GM23338 (cell line): ENCODE results near the gene TOX2. TPM values are rescaled to one million over a fixed set of nuclear protein-coding genes. Genes with fewer than 3 reads are reported as not detected.

Experiments
- ATAC-seq: fragments of 200-7000 bp; cut with Tn5 transposase; 3 replicates; pipeline ENCODE4 v1.9.1; 2020
- DNase-seq: peaks from one replicate; pipeline ENCODE4 v3.0.0-alpha.2; 2015; ENCODE audit warnings: low spot score
- H2AFZ ChIP-seq: fragments of 200-600 bp; sonication (generic); 2 replicates; pipeline ENCODE4 v1.8.0; 2016; ENCODE audit warnings: antibody characterized with exemption, mild to moderate bottlenecking, moderate library complexity
- H3F3A ChIP-seq: fragments of 200-600 bp; sonication (generic); replicated peaks from 2 replicates; pipeline ENCODE4 v1.8.0; 2017; ENCODE audit warnings: antibody characterized with exemption, mixed run types, low read depth
- H3K27ac ChIP-seq: fragments of 200-600 bp; sonication (generic); 2 replicates; pipeline ENCODE4 v1.6.1; 2016; ENCODE audit warnings: low read depth
- H3K27me3 ChIP-seq: fragments of 200-600 bp; sonication (generic); 2 replicates; pipeline ENCODE4 v1.8.0; 2016; ENCODE audit warnings: mild to moderate bottlenecking, mixed run types, moderate library complexity; ENCODE audit not compliant: insufficient read depth
- H3K36me3 ChIP-seq: fragments of 200-600 bp; sonication (generic); 2 replicates; pipeline ENCODE4 v1.8.0; 2016; ENCODE audit warnings: mild to moderate bottlenecking; ENCODE audit not compliant: insufficient read depth
- H3K4me1 ChIP-seq: fragments of 200-600 bp; sonication (generic); 2 replicates; pipeline ENCODE4 v1.8.0; 2016; ENCODE audit warnings: mild to moderate bottlenecking, moderate library complexity; ENCODE audit not compliant: insufficient read depth
- H3K4me2 ChIP-seq: fragments of 200-600 bp; sonication (generic); 2 replicates; pipeline ENCODE4 v1.7.1; 2017; ENCODE audit warnings: mixed run types
- H3K4me3 ChIP-seq: fragments of 200-600 bp; sonication (generic); 2 replicates; pipeline ENCODE4 v1.6.1; 2016; ENCODE audit warnings: mixed run types
- H3K79me2 ChIP-seq: fragments of 200-600 bp; sonication (generic); replicated peaks from 2 replicates; pipeline ENCODE4 v1.8.0; 2017; ENCODE audit warnings: mild to moderate bottlenecking; ENCODE audit not compliant: insufficient read depth
- H3K9me2 ChIP-seq: fragments of 200-600 bp; sonication (generic); 2 replicates; pipeline ENCODE4 v1.8.0; 2017; ENCODE audit not compliant: insufficient read depth
- H4K20me1 ChIP-seq: fragments of 200-600 bp; sonication (generic); replicated peaks from 2 replicates; pipeline ENCODE4 v1.8.0; 2017; ENCODE audit warnings: mild to moderate bottlenecking; ENCODE audit not compliant: insufficient read depth
- H3K27ac Mint-ChIP-seq: 2 replicates; pipeline ENCODE4 v1.8.0; 2020; ENCODE audit warnings: inconsistent platforms, mild to moderate bottlenecking, moderate library complexity, mixed read lengths
- H3K27me3 Mint-ChIP-seq: 3 replicates; pipeline ENCODE4 v1.8.0; 2022; ENCODE audit warnings: low read depth, mild to moderate bottlenecking, moderate library complexity, mixed read lengths, inconsistent platforms; ENCODE audit not compliant: insufficient read depth, poor library complexity
- H3K36me3 Mint-ChIP-seq: 3 replicates; pipeline ENCODE4 v1.8.0; 2021; ENCODE audit warnings: low read depth, mild to moderate bottlenecking, inconsistent platforms, moderate library complexity, mixed read lengths
- H3K4me1 Mint-ChIP-seq: 3 replicates; pipeline ENCODE4 v1.8.0; 2020; ENCODE audit warnings: mild to moderate bottlenecking, inconsistent platforms, mixed read lengths
- H3K4me3 Mint-ChIP-seq: 3 replicates; pipeline ENCODE4 v1.8.0; 2021; ENCODE audit warnings: moderate library complexity, mild to moderate bottlenecking, inconsistent platforms, mixed read lengths
- H3K9me3 Mint-ChIP-seq: 3 replicates; pipeline ENCODE4 v1.8.0; 2020; ENCODE audit warnings: moderate library complexity, mild to moderate bottlenecking, inconsistent platforms, mixed read lengths
- CREB1 ChIP-seq: fragments of 250-450 bp; sonication (Bioruptor Pico); IDR thresholded peaks from 2 replicates; pipeline ENCODE4 v1.5.0; 2020; ENCODE audit warnings: low read depth, mild to moderate bottlenecking, moderate library complexity
- CTCF ChIP-seq, 2 experiments: fragments of 200-600 bp in 1 of 2; sonication (generic) in 1 of 2; conservative IDR thresholded peaks; 2 replicates each; pipeline versions ENCODE4 v1.5.1 to v1.6.1; 2016 to 2017; ENCODE audit warnings: antibody characterized with exemption in 2 of 2, low read depth in 2 of 2, mild to moderate bottlenecking in 2 of 2, moderate library complexity in 1 of 2
- ETS1 ChIP-seq: IDR thresholded peaks from 2 replicates; pipeline ENCODE4 v1.6.1; 2016; ENCODE audit warnings: antibody characterized with exemption
- EZH2 ChIP-seq: fragments of 200-600 bp; sonication (generic); IDR thresholded peaks from one replicate; pipeline ENCODE4 v1.8.0; 2017; ENCODE audit warnings: antibody characterized with exemption, mild to moderate bottlenecking, low read depth; ENCODE audit not compliant: unreplicated experiment
- EZH2phosphoT487 ChIP-seq: fragments of 200-600 bp; sonication (generic); IDR thresholded peaks from one replicate; pipeline ENCODE4 v1.8.1; 2018; ENCODE audit warnings: antibody characterized with exemption; ENCODE audit not compliant: unreplicated experiment
- JUNB ChIP-seq: IDR thresholded peaks from one replicate; pipeline ENCODE4 v1.6.1; 2016; ENCODE audit warnings: antibody characterized with exemption; ENCODE audit not compliant: unreplicated experiment
- NANOG ChIP-seq: IDR thresholded peaks from 2 replicates; pipeline ENCODE4 v1.6.1; 2016; ENCODE audit warnings: antibody characterized with exemption, borderline replicate concordance
- POLR2AphosphoS5 ChIP-seq: IDR thresholded peaks from 2 replicates; pipeline ENCODE4 v1.6.1; 2016; ENCODE audit warnings: antibody characterized with exemption, low read depth
- REST ChIP-seq: IDR thresholded peaks from one replicate; pipeline ENCODE4 v1.6.1; 2018; ENCODE audit warnings: antibody characterized with exemption; ENCODE audit not compliant: unreplicated experiment
- STAT1 ChIP-seq: IDR thresholded peaks from one replicate; pipeline ENCODE4 v1.6.1; 2016; ENCODE audit warnings: antibody characterized with exemption; ENCODE audit not compliant: unreplicated experiment
- ZNF114 ChIP-seq: fragments of 250-450 bp; sonication (Bioruptor Pico); IDR thresholded peaks from 2 replicates; pipeline ENCODE4 v1.5.0; 2020; ENCODE audit warnings: mild to moderate bottlenecking, moderate library complexity
- ZNF331 ChIP-seq: fragments of 250-450 bp; sonication (Bioruptor Pico); IDR thresholded peaks from 2 replicates; pipeline ENCODE4 v1.5.0; 2020; ENCODE audit warnings: low read depth, mild to moderate bottlenecking, moderate library complexity
- ZNF462 ChIP-seq: fragments of 250-450 bp; sonication (Bioruptor Pico); IDR thresholded peaks from 2 replicates; pipeline ENCODE4 v1.5.0; 2020; ENCODE audit warnings: mild to moderate bottlenecking, moderate library complexity
- polyA plus RNA-seq: library from polyadenylated mRNA; unstranded; fragments of >200 nt; fragmentation: Nextera tagmentation; extraction: Ambion mirVana; gene quantifications from 2 replicates; pipeline ENCODE4 v1.2.1, GENCODE V29; 2016
- total RNA-seq: library from RNA; depleted of rRNA; stranded (reverse); fragments of >200 nt; shearing (Covaris generic); gene quantifications from 2 replicates; pipeline ENCODE4 v1.2.3, GENCODE V29; 2014

The TOX2 gene
- total and polyA plus RNA-seq, 2 experiments from 2014 or later, result 1.4 to 1.5 TPM

GRCh38 chr20:44039741-44040140, 125.1 kb downstream of the TOX2 start:
- no peak overlapping the region for H3K4me3 ChIP-seq
- no peaks in the 10 kb centered on the region for H3K9me2 ChIP-seq
- H4K20me1 ChIP-seq, result no peaks in the 10 kb centered on the region
- H3K4me2 ChIP-seq, result no peak overlapping the region
- Mint-ChIP-seq H3K27ac (no peak overlapping the region), H3K9me3 (no peaks in the 10 kb centered on the region), H3K4me1 (no peaks in the 10 kb centered on the region), H3K36me3 (no peaks in the 10 kb centered on the region), H3K27me3 (peaks cover 4% of the 10 kb centered on the region), H3K4me3 (no peak overlapping the region)
- no peaks in the 10 kb centered on the region for H3F3A ChIP-seq
- H3K4me1 ChIP-seq, result no peaks in the 10 kb centered on the region
- H2AFZ ChIP-seq, result no peak overlapping the region
- no peak for TF ChIP-seq ZNF114 (CRISPR knock-in tag)
- TF ChIP-seq STAT1, result no peak
- no peak for TF ChIP-seq ZNF331 (CRISPR knock-in tag)
- no peak for TF ChIP-seq NANOG
- TF ChIP-seq REST, result no peak
- TF ChIP-seq ETS1, result no peak
- TF ChIP-seq CREB1 (CRISPR knock-in tag), result no peak
- no peak for TF ChIP-seq JUNB
- TF ChIP-seq POLR2AphosphoS5, result no peak
- no peak for TF ChIP-seq EZH2phosphoT487
- no peak for TF ChIP-seq ZNF462 (CRISPR knock-in tag)
- TF ChIP-seq EZH2, result no peak
- no peak for TF ChIP-seq CTCF (conservative IDR thresholded peaks at IDR 0.05; ENCODE audit: low read depth in 2 of 2)
- DNase-seq, result no peak
- H3K27me3 ChIP-seq, result no peaks in the 10 kb centered on the region
- no peaks in the 10 kb centered on the region for H3K36me3 ChIP-seq
- ATAC-seq, result no peak
- H3K79me2 ChIP-seq, result no peaks in the 10 kb centered on the region
- H3K27ac ChIP-seq, result no peak overlapping the region
